Measurements from ENCODE around the gene ZDHHC14. TPM values are rescaled to one million over a fixed set of nuclear protein-coding genes. Genes with fewer than 3 reads are reported as not detected.

The ZDHHC14 gene
- total RNA-seq, 4 donors from 2014 or later = 7.3 to 14.4 (median 8.1) TPM

DNA sequence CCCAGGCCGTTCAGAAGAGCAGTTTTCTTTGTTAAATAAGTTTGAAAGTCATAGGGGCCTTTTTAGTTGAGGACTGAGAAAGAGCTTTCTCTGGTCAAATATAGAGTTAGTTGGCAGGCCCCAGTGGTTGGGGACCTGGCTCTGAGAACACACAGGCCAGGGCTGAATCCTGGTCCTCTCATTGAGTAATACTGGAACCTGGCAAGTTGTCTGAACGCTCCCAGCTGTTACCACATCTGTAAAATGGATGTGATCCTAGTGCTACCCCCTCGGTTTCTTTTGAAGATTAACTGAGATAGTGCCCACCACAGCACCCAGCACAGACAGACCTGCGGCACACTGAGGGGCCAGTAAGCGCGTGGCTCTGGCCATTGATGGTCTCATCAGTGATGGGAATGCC, 215.5 kb downstream of the ZDHHC14 start:
- peak; percentile 61 for ATAC-seq
- WGBS, 2 donors (ENCODE audit: low coverage in 1 of 2) = 29 to 91% methylated on average over 1 to 4 of the region's 6 CpGs
- peaks cover 0 to 19% of the 10 kb centered on the region in 2 donors for H3K36me3 ChIP-seq
- H3K27ac ChIP-seq = peak overlapping the region in 1 of 4 donors; percentile 45
- no peak for TF ChIP-seq POLR2AphosphoS5 (IDR thresholded peaks at IDR 0.05)
- no peak for TF ChIP-seq POLR2A (IDR thresholded peaks at IDR 0.05)
- no peak for TF ChIP-seq EP300 (IDR thresholded peaks at IDR 0.05)
- no peak for TF ChIP-seq CTCF (IDR thresholded peaks at IDR 0.05)
- H3K4me3 ChIP-seq = no peak overlapping the region
- no peaks in the 10 kb centered on the region for H3K9me3 ChIP-seq
- H3K4me1 ChIP-seq = peaks cover 0 to 13% (median 0%) of the 10 kb centered on the region in 3 donors
- no peaks in the 10 kb centered on the region for H3K27me3 ChIP-seq

GRCh38 chr6:157596886-157597285, 215.9 kb downstream of the ZDHHC14 start:
- H3K4me1 ChIP-seq = peaks cover 0 to 13% (median 0%) of the 10 kb centered on the region in 3 donors
- 68% methylated on average over 9 to 14 of the region's 15 CpGs for WGBS, 2 donors (ENCODE audit: low coverage in 1 of 2)
- peaks cover 0 to 19% of the 10 kb centered on the region in 2 donors for H3K36me3 ChIP-seq
- no peaks in the 10 kb centered on the region for H3K9me3 ChIP-seq
- peak overlapping the region in 2 of 4 donors; percentile 45 to 46 for H3K27ac ChIP-seq
- no peak for TF ChIP-seq POLR2AphosphoS5 (IDR thresholded peaks at IDR 0.05)
- no peak for TF ChIP-seq EP300 (IDR thresholded peaks at IDR 0.05)
- no peak for TF ChIP-seq CTCF (IDR thresholded peaks at IDR 0.05)
- no peak for TF ChIP-seq POLR2A (IDR thresholded peaks at IDR 0.05)
- ATAC-seq = no peak
- no peak overlapping the region for H3K4me3 ChIP-seq
- no peaks in the 10 kb centered on the region for H3K27me3 ChIP-seq

DNA sequence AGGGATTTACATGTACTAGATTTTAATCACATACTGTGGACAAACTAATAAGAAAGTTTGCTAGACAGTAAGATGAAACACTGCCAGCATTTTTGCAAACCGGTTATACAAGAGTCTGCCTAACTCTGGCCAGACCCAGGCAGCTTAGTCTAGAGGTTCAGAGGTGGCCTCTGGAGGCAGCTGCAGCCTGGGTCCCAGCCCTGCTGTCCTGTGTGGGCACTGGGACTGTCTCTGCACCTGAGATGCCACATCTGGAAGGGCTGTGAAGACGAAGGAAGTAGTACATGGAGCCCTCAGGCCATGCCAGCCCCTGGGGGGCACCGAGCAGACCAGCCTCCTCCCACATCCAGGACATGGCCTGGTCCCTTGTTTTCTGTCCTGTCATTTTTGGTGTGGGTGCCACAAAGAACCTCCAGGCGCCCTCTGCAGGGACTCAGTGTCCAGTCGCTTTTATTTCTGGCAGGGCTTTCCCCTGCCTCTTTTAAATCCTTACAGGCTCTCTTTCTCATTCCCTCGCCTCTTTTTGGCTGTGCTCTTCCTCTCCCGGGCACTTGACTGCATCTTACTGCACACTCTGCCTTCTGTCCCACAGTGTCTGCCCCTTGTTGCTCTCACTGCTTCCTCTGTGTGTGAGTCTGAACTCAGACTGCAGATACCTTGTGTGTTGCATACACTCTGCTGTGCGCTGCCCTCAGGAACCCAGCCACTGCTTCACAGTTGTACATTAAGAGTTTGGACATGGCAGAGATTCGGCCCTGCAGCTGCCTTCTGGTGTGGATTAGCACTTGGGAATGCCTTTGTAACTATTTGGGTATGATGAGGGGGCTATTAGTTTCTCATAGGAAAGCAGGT, 216.7 kb downstream of the ZDHHC14 start:
- Histone ChIP-seq H3K4me1 (peaks cover 0 to 13% (median 0%) of the 10 kb centered on the region in 3 donors), H3K36me3 (peaks cover 0 to 18% of the 10 kb centered on the region in 2 donors), H3K9me3 (no peaks in the 10 kb centered on the region), H3K27ac (peak overlapping the region in 2 of 4 donors; percentile 45 to 46), H3K27me3 (no peaks in the 10 kb centered on the region), H3K4me3 (no peak overlapping the region)
- no peak for TF ChIP-seq POLR2AphosphoS5 (IDR thresholded peaks at IDR 0.05)
- TF ChIP-seq EP300 (IDR thresholded peaks at IDR 0.05) = no peak
- TF ChIP-seq POLR2A (IDR thresholded peaks at IDR 0.05) = no peak
- TF ChIP-seq CTCF (IDR thresholded peaks at IDR 0.05) = peak in 3 of 4 experiments; percentile 12 to 52 (median 22)
- WGBS, 2 donors (ENCODE audit: low coverage in 1 of 2) = 22 to 25% methylated on average over 5 to 7 of the region's 9 CpGs
- ATAC-seq = peak; percentile 38

DNA sequence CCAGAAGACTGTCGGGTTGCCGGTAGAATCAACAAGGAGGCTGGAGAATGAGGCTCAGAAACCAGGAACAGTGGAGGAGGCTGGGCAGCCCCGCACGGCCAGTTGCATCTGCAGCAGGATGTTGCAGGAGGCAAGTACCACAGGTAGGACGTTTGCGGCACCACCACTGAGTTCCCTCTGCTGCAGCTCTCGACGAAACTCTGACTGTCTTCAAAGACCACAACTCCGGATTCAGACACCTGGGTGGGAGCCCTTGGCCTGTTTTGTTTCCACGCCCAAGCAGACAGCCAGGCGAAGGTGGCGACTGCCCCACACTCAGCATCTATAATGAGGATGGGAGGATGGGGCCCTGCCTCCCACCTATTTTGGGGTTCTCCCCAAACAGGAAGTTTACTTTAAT, 218.2 kb downstream of the ZDHHC14 start:
- no peak for TF ChIP-seq POLR2AphosphoS5 (IDR thresholded peaks at IDR 0.05)
- Histone ChIP-seq H3K36me3 (peaks cover 0 to 3% of the 10 kb centered on the region in 2 donors), H3K4me3 (no peak overlapping the region), H3K27me3 (no peaks in the 10 kb centered on the region), H3K9me3 (no peaks in the 10 kb centered on the region), H3K27ac (no peak overlapping the region), H3K4me1 (peaks cover 0 to 13% (median 0%) of the 10 kb centered on the region in 3 donors)
- WGBS, 2 donors (ENCODE audit: low coverage in 1 of 2) = 89 to 92% methylated on average over 9 of the region's 12 CpGs
- no peak for ATAC-seq

DNA sequence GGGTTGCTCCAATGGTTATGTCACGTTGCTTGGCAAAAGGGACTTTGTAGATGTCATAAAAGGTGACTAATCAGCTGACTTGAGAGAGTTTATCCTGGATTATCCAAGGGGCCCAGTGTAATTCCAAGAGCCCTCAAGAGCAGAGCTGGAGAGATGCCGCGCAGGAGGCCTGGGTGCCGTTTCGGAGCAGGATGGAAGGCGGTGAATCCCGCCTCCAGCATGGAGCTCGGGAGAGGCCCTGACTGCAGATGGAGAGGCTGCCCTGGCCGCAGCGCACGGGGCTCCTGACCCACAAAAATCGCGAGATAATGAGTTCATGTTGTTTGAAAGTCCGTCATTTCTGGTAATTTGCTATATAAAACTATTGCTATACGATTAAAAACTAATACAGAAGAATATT, 219.8 kb downstream of the ZDHHC14 start:
- ATAC-seq = no peak
- 96 to 97% methylated on average over 7 to 12 of the region's 15 CpGs for WGBS, 2 donors (ENCODE audit: low coverage in 1 of 2)

More for the DNA sequence above, 219.8 kb downstream of the ZDHHC14 start:
- TF ChIP-seq EP300 (IDR thresholded peaks at IDR 0.05) (no peak), POLR2AphosphoS5 (IDR thresholded peaks at IDR 0.05) (no peak), CTCF (IDR thresholded peaks at IDR 0.05) (no peak), POLR2A (IDR thresholded peaks at IDR 0.05) (no peak)
- Histone ChIP-seq H3K27me3 (no peaks in the 10 kb centered on the region), H3K4me1 (peaks cover 0 to 13% (median 0%) of the 10 kb centered on the region in 3 donors), H3K36me3 (no peaks in the 10 kb centered on the region), H3K9me3 (no peaks in the 10 kb centered on the region), H3K4me3 (no peak overlapping the region), H3K27ac (no peak overlapping the region)
